Measurements from ENCODE around the gene LMO1.

Gene LMO1

DNA sequence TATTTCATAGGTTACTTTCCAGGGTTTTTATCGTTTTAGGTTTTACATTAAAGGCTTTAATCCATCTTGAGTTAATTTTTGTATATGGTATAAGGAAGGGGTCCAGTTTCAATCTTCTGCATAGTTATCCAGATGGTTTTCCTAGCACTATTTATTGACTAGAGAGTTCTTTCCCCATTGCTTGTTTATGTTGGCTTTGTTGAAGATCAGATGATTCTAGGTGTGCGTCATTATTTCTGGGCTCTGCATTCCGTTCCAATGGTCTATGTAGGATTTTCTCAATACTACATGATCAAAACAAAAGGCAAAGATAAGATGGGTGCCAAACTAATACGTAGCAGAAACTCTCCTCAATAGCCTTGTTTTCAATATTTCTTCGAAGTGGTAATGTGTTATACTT lies 80.6 kb downstream of the LMO1 start:
- Histone ChIP-seq H3K9me2 (replicated peaks; ENCODE audit: control insufficient read depth, low read length) (no peaks in the 10 kb centered on the region), H3K4me3 (ENCODE audit: low read length) (no peak overlapping the region), H3F3A (ENCODE audit: control insufficient read depth, insufficient read depth) (no peaks in the 10 kb centered on the region), H3K27me3 (ENCODE audit: control insufficient read depth, low read length) (no peaks in the 10 kb centered on the region), H3K9me3 (ENCODE audit: control insufficient read depth, insufficient read depth, low read length) (no peaks in the 10 kb centered on the region), H3K4me2 (ENCODE audit: low read length) (no peak overlapping the region), H4K20me1 (ENCODE audit: control insufficient read depth, insufficient read depth, low read depth, low read length) (no peaks in the 10 kb centered on the region), H3K79me2 (ENCODE audit: control insufficient read depth, low read length) (no peaks in the 10 kb centered on the region), H3K4me1 (ENCODE audit: control insufficient read depth, low read length) (no peaks in the 10 kb centered on the region), H3K36me3 (ENCODE audit: control insufficient read depth, low read length) (no peaks in the 10 kb centered on the region), H3K27ac (ENCODE audit: low read depth, low read length) (no peak overlapping the region)
- TF ChIP-seq CTCF (IDR thresholded peaks at IDR 0.05; ENCODE audit: low read depth, low read length, poor library complexity, severe bottlenecking) (no peak), EZH2phosphoT487 (IDR thresholded peaks at IDR 0.05; ENCODE audit: borderline replicate concordance, low read length) (no peak)

- H3K4me1 ChIP-seq (ENCODE audit: control insufficient read depth, low read length): no peaks in the 10 kb centered on the region
- H3K36me3 ChIP-seq (ENCODE audit: control insufficient read depth, low read length): no peaks in the 10 kb centered on the region
- no peaks in the 10 kb centered on the region for H3K79me2 ChIP-seq (ENCODE audit: control insufficient read depth, low read length)
- TF ChIP-seq CTCF (IDR thresholded peaks at IDR 0.05; ENCODE audit: low read depth, low read length, poor library complexity, severe bottlenecking): no peak
- no peak for TF ChIP-seq EZH2phosphoT487 (IDR thresholded peaks at IDR 0.05; ENCODE audit: borderline replicate concordance, low read length)
- H3K27me3 ChIP-seq (ENCODE audit: control insufficient read depth, low read length): no peaks in the 10 kb centered on the region
- no peak overlapping the region for H3K27ac ChIP-seq (ENCODE audit: low read depth, low read length)
- no peaks in the 10 kb centered on the region for H3F3A ChIP-seq (ENCODE audit: control insufficient read depth, insufficient read depth)
- H3K9me3 ChIP-seq (ENCODE audit: control insufficient read depth, insufficient read depth, low read length): no peaks in the 10 kb centered on the region
- H3K4me3 ChIP-seq (ENCODE audit: low read length): no peak overlapping the region
- H3K9me2 ChIP-seq (replicated peaks; ENCODE audit: control insufficient read depth, low read length): no peaks in the 10 kb centered on the region
- no peaks in the 10 kb centered on the region for H4K20me1 ChIP-seq (ENCODE audit: control insufficient read depth, insufficient read depth, low read depth, low read length)
- H3K4me2 ChIP-seq (ENCODE audit: low read length): no peak overlapping the region
Observed at GRCh38 chr11:8180469-8180868, 83.2 kb downstream of the LMO1 start.

- H3K36me3 ChIP-seq (ENCODE audit: control insufficient read depth, low read length): no peaks in the 10 kb centered on the region
- H3F3A ChIP-seq (ENCODE audit: control insufficient read depth, insufficient read depth): no peaks in the 10 kb centered on the region
- no peaks in the 10 kb centered on the region for H4K20me1 ChIP-seq (ENCODE audit: control insufficient read depth, insufficient read depth, low read depth, low read length)
- no peaks in the 10 kb centered on the region for H3K4me1 ChIP-seq (ENCODE audit: control insufficient read depth, low read length)
- no peaks in the 10 kb centered on the region for H3K9me2 ChIP-seq (replicated peaks; ENCODE audit: control insufficient read depth, low read length)
- no peaks in the 10 kb centered on the region for H3K27me3 ChIP-seq (ENCODE audit: control insufficient read depth, low read length)
- TF ChIP-seq CTCF (IDR thresholded peaks at IDR 0.05; ENCODE audit: low read depth, low read length, poor library complexity, severe bottlenecking): no peak
- TF ChIP-seq EZH2phosphoT487 (IDR thresholded peaks at IDR 0.05; ENCODE audit: borderline replicate concordance, low read length): no peak
- H3K79me2 ChIP-seq (ENCODE audit: control insufficient read depth, low read length): no peaks in the 10 kb centered on the region
- H3K4me2 ChIP-seq (ENCODE audit: low read length): no peak overlapping the region
- no peak overlapping the region for H3K4me3 ChIP-seq (ENCODE audit: low read length)
- no peaks in the 10 kb centered on the region for H3K9me3 ChIP-seq (ENCODE audit: control insufficient read depth, insufficient read depth, low read length)
- H3K27ac ChIP-seq (ENCODE audit: low read depth, low read length): no peak overlapping the region
Observed at GRCh38 chr11:8178297-8178696, 85.4 kb downstream of the LMO1 start.

GRCh38 chr11:8177136-8177535 lies 86.5 kb downstream of the LMO1 start:
- no peaks in the 10 kb centered on the region for H3F3A ChIP-seq (ENCODE audit: control insufficient read depth, insufficient read depth)
- no peaks in the 10 kb centered on the region for H4K20me1 ChIP-seq (ENCODE audit: control insufficient read depth, insufficient read depth, low read depth, low read length)
- no peak overlapping the region for H3K4me2 ChIP-seq (ENCODE audit: low read length)
- no peaks in the 10 kb centered on the region for H3K9me3 ChIP-seq (ENCODE audit: control insufficient read depth, insufficient read depth, low read length)
- no peaks in the 10 kb centered on the region for H3K4me1 ChIP-seq (ENCODE audit: control insufficient read depth, low read length)
- H3K9me2 ChIP-seq (replicated peaks; ENCODE audit: control insufficient read depth, low read length): no peaks in the 10 kb centered on the region
- no peaks in the 10 kb centered on the region for H3K36me3 ChIP-seq (ENCODE audit: control insufficient read depth, low read length)
- no peaks in the 10 kb centered on the region for H3K79me2 ChIP-seq (ENCODE audit: control insufficient read depth, low read length)
- TF ChIP-seq EZH2phosphoT487 (IDR thresholded peaks at IDR 0.05; ENCODE audit: borderline replicate concordance, low read length) (no peak), CTCF (IDR thresholded peaks at IDR 0.05; ENCODE audit: low read depth, low read length, poor library complexity, severe bottlenecking) (no peak)
- H3K4me3 ChIP-seq (ENCODE audit: low read length): no peak overlapping the region
- no peaks in the 10 kb centered on the region for H3K27me3 ChIP-seq (ENCODE audit: control insufficient read depth, low read length)
- H3K27ac ChIP-seq (ENCODE audit: low read depth, low read length): no peak overlapping the region
